LNCaP clone FGC (cell line): Measurements from ENCODE around the gene SLC35G3.
"Not testable (repeated sequence)": the region's sequence is repeated elsewhere in the genome, so short reads cannot be mapped to it uniquely, and the experiment has no call there.

Source experiments
- DNase-seq: peaks from one replicate; pipeline ENCODE4 v3.0.0-alpha.2; 2011; ENCODE audit warnings: low read depth
- H3K4me3 ChIP-seq: 2 replicates; pipeline ENCODE4 v1.5.1; 2011; ENCODE audit warnings: mild to moderate bottlenecking, low read depth, low read length, control low read depth
- CTCF ChIP-seq: IDR thresholded peaks from 2 replicates; pipeline ENCODE4 v1.5.1; 2012; ENCODE audit warnings: mild to moderate bottlenecking; ENCODE audit not compliant: control insufficient read depth, insufficient read depth; ENCODE audit errors: extremely low read depth

The SLC35G3 gene

GRCh38 chr17:35194001-35194400, at the start of gene SLC35G3:
Gene SLC35G3 (minus strand): TSS chr17:35194393. CDS start chr17:35194307, 86 bp downstream.
- not testable (repeated sequence) for H3K4me3 ChIP-seq, DNase-seq

- no peak for DNase-seq
- peak overlapping the region; percentile 80 for H3K4me3 ChIP-seq
Observed at GRCh38 chr17:35243561-35244340, 49.6 kb upstream of the SLC35G3 start.

GRCh38 chr17:35242805-35243560, 48.8 kb upstream of the SLC35G3 start, which contains the start of gene SLFN5:
Gene SLFN5 (plus strand): TSS chr17:35243072. CDS start chr17:35258691, 15,619 bp downstream.
- peak within 1 kb of the TSS; percentile 80 for H3K4me3 ChIP-seq
- peak; percentile 72 for DNase-seq
- no peak for TF ChIP-seq CTCF

More at GRCh38 chr17:35243561-35244340, 49.6 kb upstream of the SLC35G3 start:
- TF ChIP-seq CTCF: no peak

- peak; percentile 24; the same call in 1 of the 2 replicates for TF ChIP-seq CTCF
- DNase-seq: peak; percentile 63
- peak overlapping the region; percentile 80 for H3K4me3 ChIP-seq
Observed at GRCh38 chr17:35242158-35242804, 48.1 kb upstream of the SLC35G3 start.

GRCh38 chr17:35241520-35241919, 47.3 kb upstream of the SLC35G3 start:
- no peak for DNase-seq
- TF ChIP-seq CTCF: no peak
- H3K4me3 ChIP-seq: peak overlapping the region; percentile 80

- no peak overlapping the region for H3K4me3 ChIP-seq
Observed at GRCh38 chr17:35240861-35241260, 46.7 kb upstream of the SLC35G3 start.

More at GRCh38 chr17:35240861-35241260, 46.7 kb upstream of the SLC35G3 start:
- no peak for DNase-seq
- TF ChIP-seq CTCF: no peak
